Kidney tubule cell (primary cell): ENCODE results near the gene AICDA.
A peak's percentile ranks its signal among the peaks of the same experiment; 100 is the strongest.
"Not testable (repeated sequence)": the region's sequence is repeated elsewhere in the genome, so short reads cannot be mapped to it uniquely, and the experiment has no call there.

ENCODE experiments used
- DNase-seq: peaks from one replicate; pipeline ENCODE4 v3.0.0-alpha.2; 2018; ENCODE audit warnings: low spot score

The AICDA gene

DNA sequence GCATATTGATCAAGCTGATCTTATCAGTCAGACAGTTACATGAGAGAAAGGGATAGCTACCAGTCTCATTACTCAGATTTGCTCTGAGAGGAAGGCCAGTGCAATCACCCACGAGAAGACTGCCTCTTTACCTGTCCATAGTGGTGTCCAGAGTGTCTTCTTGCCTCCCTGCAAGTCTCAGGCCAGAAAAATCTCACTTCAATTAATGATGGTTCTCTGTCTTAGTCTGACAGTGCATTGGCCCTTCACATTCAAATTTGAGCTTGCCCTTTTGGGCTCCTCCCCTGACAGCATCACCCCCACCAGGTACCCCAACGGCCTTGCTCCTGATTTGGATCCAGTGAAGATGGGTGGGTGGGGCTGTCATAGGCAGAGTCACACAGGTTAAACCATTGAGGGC is at the start of gene AICDA:
Gene AICDA (minus strand): TSS at position 231 of the 400 bp plus-strand sequence. CDS start 92 bp downstream, at position 139.
- no peak for DNase-seq

DNA sequence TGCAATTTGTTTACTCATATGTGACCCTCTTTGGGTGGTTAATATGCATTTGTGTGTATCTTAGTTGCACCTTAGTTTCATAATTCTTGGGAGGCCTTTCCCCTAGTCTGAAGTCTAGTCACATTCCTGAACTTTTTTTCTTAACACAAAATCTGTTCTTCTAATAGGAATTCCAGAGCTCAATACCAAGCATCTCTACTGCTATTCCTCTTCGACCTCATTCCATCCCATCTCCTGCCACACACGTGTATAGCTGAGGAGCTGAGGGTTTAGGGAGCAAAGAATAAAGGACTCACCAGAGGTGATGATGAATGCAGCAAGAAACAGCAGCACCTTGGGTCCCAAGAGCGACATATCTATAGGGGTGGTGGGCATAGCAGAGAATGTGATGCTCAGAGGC is 49.1 kb upstream of the AICDA start:
- DNase-seq = no peak

DNA sequence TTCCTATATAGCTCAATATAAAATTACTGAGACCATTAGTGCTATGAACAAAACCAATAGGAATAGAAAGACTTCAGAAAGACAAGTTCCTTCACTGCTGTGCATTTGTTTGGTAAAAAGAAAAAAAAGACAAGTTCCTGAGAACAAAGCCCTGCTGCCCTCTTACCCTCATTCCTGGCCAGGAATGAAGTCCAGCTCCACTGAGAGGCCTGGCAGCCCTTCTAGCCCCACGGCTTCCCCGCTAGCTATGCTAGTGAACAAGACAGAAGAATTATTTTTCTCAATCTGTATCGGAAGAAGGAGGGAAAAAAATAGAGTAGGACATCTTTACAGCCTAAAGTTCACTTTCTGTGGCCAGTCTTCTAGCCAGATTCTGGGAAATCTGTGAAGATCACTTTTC is 48.4 kb upstream of the AICDA start:
- DNase-seq = no peak

DNA sequence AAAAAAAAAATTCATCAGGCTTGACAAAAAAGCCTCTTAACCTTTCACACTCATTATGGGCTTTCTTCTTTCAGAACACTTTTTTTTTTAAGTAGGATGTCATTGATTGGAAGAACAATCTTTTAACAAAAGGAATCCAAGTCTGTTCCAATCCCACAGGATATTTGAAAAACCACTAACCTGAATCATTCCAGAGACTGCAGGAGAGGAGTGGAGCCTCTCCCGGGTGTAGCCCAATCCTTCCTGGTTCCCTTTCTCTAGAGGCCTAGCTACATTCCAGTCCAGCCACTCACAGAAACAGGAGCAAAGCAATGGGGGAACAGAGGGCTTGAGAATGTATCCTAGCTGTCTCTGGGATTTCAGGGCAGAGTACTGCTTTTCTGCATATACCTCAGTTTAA is 45.7 kb upstream of the AICDA start:
- DNase-seq = peak; percentile 91

DNA sequence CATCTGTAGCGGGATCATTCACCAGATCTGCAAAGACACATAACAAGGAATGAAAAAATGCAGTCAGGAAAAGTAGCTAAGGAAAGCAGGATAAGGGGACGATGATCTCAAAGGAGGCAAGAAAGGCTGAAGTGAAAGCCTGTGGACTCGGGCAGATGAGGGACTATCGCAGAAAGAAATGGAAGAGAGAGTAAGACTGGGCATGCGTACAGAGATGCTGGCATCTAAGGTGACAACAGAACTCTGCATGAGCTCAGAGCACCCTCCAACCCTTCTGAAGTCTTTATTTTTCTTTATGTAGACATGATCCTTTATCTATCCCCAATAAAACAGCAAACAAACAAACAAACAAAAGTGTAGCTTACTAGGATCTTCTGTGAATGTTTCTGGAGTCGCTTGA is 42.8 kb upstream of the AICDA start:
- DNase-seq = no peak

DNA sequence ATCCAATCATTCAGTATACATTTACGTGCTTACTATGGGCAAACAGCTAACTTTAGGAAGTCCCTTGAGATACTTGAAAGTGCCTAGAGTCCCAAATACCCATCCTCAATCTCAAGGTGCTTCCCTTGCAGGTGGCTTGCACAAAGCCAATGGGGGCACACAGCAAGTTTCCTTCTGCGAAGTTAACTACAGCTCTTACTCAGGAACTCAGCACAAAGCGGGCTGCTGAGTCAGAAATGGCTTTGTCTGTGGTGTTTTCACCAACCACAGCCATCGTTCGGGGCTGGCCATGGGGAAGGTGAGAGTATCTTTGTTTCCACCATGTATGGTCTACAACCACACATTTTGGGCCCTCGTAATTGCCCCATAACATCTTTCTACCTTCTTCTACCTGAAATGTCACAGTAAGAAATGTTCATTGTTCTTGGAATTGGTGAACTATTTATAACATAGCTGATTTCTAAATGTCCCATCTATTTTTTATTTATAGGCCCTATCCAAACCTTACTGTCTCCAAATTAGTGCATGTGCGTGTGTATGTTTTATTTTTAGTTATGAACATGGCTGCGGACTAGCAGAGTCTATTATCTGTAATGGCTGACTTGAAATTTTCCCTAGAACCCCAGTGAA is 36.0 kb upstream of the AICDA start:
- no peak for DNase-seq

DNA sequence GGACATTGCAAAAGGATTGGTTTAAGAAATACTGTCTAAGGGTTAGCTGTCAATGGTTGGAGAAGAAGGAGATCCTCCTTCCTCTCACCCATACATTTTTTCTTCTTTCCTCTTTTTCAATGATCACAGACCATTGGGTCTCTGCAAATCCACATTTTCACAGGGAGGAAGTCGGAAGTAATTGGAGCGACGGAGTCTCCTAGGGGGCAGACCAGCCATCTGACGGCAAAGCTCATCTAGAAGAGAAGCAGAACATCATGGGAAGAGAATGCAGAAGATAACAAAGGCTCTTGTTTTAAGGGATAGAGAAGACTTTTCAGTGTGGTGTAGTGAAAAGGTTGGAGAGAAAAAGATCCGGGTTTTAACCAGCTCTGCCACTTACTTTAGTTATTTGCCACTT is 35.3 kb upstream of the AICDA start:
- DNase-seq = no peak

DNA sequence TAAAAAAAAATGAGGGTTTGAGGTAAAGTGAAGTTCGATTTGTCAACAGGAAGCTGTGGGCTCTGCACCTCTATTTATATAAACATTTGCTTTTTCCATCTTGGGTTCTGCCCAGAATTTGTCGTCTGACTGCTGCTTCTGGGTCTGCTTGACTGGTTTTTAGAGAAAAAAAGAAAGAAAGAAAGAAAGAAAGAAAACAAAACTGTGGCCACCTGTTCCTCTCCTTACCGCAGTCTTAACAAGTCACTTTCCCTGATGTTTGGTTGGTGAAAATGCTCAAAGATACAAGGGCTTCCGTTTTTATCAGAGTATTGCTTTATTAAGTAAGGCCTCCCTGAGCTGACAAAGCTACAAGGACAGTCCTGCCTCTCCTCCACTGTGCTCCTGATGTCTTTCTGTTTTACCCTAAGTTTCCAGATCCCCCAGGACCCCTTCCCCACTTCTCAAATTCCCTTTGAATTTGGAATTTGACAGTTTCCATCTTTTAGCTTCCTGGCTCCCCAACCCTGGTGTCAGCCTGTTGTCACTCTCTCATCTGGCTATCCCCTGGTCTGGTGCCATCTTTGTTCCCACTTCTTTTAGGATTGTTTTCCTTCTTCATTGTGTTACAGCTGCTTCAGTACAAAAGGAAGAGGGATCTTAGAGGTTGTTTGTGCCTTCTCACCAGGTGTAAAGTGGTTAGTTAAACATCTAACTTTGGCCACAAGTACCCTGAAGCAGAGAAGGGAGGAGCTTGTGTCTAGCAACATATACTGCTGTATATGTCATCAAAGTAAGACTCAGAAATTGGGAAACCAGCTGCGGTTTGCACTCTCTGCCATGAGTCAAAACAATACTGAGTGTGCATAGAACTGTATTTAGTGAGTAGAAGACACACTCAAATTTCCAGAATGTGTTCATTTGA is 31.9 kb upstream of the AICDA start:
- peak; percentile 11 for DNase-seq

DNA sequence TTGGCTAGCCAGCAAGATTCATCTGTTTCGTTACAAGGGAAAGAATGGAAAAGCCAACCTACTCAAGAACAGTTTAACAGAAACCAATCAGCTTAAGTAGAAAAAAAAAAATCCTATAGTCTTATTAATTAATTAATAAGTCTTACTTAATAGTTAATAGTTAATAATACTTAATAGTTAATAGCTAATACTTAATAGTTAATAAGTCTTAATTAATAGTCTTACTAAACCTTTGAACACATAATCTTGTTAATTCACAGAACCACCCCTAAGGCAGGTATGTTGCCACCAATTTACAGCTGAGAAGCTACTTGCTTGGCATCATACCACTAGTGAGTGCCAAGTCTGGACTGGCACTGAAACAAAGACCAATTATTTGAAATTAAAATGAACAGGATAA is 30.1 kb upstream of the AICDA start:
- DNase-seq = no peak

DNA sequence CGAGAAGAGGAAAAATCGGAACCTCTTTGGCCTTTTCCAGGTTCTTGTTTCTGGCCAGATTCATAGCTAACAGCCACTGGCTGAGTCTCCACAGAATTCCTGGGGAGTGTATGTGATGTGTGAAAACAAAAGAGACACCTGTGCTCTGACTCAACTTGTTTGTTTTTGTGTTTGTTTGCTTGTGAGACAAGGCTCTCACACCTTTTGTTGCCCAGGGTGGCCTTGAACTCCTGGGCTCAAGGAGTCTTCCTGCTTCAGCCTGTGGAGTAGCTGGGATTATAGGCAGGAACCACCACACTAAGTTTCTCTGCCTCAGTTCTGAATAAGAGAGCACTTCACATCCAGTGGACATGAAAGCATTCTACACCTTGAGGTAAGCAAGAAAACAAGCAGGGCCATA is 27.3 kb upstream of the AICDA start:
- no peak for DNase-seq

DNA sequence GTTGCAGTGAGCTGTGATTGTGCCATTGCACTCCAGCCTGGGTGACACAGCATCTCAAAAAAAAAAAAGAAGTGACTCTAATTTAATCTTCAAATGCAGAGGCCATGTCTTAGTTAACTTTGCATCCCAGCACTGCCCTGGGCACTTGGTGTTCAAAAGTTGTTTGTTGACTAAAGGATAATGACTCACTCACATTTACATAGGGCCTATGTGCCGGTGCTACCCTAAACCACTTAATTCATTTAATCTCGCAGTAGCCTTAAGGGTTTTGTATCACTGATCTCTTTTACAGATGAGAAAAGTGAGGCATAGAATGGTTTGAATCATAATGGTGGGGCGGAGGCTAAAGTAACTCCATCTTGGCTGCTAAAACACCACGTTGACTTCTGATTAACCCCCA is 26.3 kb upstream of the AICDA start:
- no peak for DNase-seq

DNA sequence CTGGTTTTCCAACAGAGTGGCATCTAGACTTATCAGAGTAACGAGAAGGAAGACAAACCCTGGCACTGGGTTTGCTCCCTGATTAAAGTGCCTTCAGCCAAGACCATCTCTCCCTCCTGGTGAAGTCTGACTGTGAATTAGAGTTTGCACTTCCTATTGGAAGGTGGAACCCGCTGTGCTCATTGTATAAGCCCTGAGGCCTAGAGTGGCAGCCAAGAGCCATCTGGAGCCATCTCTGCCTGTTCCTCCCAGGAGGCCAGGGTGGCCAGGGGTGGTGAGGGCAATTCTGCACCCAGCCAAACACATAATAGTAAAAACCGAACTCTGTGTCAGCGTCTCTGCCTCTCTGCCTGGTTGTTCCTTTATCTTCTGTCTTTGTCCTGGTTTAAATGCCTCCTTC is 25.0 kb upstream of the AICDA start:
- no peak for DNase-seq

DNA sequence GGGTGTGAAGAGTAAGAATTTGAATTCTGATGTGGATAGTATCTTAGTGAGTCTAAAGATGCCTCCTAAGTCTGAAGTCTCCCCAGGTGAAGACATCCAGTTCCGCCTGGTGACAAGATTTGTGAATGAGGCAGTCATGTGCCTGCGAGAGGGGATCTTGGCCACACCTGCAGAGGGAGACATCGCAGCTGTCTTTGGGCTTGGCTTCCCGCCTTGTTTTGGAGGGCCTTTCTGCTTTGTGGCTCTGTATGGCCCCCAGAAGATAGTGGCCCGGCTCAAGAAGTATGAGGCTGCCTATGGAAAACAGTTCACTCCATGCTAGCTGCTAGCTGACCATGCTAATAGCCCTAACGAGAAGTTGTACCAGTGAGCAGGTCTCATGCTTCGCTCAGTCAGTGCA is 24.6 kb upstream of the AICDA start:
- no peak for DNase-seq

DNA sequence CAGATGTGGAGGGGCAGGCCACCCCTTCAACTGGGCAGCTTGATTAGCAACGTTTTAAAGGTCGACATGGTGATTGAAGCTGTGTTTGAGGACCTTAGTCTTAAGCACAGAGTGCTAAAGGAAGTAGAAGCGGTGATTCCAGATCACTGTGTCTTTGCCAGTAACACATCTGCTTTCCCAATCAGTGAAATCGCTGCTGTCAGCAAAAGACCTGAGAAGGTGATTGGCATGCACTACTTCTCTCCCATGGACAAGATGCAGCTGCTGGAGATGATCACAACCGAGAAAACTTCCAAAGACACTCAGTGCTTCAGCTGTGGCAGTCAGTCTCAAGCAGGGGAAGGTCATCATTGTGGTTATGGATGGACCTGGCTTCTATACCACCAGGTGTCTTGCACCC is 23.9 kb upstream of the AICDA start:
- no peak for DNase-seq

DNA sequence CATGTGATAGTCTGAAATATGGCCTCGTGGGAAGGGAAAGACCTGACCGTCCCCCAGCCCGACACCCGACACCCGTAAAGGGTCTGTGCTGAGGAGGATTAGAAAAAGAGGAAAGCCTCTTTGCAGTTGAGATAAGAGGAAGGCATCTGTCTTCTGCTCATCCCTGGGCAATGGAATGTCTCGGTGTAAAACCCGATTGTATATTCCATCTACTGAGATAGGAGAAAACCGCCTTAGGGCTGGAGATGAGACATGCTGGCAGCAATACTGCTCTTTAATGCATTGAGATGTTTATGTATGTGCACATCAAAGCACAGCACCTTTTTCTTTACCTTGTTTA is 23.3 kb upstream of the AICDA start:
- not testable (repeated sequence) for DNase-seq

DNA sequence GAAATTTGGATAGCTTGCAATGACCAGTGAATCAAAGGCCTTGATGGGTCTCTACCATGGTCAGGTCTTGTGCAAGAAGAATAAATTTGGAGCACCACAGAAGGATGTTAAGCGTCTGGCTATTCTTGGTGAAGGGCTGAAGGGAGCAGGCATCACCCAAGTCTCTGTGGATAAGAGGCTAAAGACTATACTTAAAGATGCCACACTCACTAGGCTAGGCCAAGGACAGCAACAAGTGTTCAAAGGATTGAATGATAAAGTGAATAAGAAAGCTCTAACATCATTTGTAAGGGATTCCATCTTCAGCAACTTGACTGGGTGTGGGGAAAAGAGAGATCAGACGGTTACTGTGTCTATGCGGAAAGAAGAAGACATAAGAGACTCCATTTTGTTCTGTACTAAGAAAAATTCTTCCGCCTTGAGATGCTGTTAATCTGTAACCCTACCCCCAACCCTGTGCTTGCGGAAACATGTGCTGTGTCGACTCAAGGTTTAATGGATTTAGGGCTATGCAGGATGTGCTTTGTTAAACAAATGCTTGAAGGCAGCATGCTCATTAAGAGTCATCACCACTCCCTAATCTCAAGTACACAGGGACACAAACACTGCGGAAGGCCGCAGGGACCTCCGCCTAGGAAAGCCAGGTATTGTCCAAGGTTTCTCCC is 22.8 kb upstream of the AICDA start:
- DNase-seq = peak; percentile 13

DNA sequence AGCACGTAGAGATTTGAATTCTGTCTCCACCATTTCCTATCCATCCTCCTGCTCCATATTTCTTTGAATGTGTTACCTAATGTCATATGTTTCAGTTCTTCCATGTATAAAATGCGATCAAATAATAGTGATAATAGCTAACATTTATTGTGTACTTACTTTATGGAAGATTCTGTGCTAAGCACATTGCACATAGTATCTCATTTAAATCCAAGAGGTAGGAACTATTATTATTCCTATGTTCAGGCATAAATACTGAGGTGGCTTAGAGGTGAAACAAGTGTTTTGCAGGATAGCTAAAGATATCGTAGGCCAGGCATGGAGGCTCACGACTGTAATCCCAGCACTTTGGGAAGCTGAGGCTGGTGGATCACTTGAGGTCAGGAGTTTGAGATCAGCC is 17.5 kb upstream of the AICDA start:
- DNase-seq = no peak

DNA sequence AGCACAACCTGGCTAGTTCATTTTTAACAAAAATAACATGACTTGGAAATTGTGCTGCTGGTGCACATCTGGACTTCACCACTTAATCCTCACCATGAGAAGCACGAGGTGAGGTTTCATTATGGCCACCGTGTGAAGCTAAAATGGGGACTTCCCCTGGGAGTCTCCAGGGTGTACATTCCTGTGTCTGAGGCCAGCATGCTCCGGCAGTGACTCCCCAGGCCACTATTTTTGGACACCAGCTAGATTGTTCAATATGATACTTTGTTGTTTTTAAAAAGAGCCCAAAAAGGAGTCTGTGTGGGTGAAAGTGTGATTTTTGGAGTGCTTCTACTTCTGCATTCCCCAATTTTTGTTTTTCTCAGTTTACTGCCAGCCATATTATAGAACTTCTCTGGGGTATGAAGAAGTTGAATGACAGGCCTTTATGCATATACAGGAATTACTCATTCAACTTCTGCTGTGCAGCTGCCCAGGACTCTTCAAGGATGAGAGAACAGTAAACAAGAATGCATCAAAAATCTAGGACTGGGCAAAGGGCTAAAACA is 16.9 kb upstream of the AICDA start:
- DNase-seq = peak; percentile 93

DNA sequence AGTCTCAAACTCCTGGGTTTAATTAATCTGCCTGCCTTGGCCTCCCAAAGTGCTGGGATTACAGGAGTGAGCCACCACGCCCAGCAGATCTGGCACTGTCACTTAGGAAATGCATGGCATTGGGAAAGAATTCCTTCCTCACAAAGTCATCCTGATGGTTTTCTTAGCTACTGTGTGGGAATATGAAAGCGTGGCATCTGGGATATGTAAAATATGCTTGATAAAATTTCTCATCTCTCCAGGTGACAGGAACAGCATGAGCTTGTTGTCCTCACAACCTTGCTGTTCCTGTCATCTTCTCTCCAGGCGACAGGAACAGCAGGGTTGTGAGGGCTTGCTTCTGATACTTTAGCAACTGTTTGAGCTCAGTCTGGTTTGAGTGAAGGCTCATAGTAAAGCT is 16.1 kb upstream of the AICDA start:
- DNase-seq = peak; percentile 64

DNA sequence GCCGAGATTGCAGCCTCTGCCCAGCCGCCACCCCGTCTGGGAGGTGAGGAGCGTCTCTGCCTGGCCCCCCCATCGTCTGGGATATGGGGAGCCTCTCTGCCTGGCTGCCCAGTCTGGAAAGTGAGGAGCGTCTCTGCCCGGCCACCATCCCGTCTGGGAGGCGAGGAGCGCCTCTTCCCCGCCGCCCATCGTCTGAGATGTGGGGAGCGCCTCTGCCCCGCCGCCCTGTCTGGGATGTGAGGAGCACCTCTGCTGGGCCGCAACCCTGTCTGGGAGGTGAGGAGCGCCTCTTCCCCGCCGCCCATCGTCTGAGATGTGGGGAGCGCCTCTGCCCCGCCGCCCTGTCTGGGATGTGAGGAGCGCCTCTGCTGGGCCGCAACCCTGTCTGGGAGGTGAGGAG is 12.1 kb upstream of the AICDA start:
- DNase-seq = not testable (repeated sequence)

DNA sequence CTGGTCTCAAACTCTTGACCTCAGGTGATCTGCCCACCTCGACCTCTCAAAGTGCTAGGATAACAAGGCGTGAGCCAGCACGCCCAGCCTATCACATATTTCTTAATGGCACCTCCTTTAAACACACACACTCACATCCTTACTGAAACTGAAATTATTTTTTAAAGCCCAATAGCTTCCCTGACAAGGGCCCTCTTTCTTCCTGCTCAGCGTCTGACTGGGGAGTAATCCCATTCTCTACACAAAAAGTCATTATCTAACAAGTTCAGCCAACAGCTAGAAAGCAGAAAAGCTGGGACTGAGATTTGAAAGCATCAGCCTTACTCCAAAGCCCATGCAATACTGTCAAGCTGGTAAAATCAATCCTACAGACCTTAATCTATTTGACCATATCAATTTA is 10.0 kb upstream of the AICDA start:
- DNase-seq = no peak

DNA sequence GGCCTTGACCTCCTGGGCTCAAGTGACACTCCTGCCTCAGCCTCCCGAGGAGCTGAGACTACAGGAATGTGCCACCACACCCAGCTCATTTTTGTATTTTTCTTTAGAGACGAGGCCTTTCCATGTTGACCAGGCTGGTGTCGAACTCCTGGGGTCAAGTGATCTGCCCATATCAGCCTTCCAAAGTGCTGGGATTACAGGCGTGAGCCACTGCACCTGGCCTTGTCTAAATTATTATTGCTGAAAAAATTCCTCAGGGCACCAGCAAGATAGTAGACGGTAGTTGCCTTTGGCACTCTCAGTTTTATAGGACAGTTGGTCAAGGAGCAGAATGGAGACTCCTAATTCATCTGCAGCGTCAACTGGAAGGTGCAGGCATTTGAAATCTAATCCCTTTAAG is 2.5 kb upstream of the AICDA start:
- no peak for DNase-seq

DNA sequence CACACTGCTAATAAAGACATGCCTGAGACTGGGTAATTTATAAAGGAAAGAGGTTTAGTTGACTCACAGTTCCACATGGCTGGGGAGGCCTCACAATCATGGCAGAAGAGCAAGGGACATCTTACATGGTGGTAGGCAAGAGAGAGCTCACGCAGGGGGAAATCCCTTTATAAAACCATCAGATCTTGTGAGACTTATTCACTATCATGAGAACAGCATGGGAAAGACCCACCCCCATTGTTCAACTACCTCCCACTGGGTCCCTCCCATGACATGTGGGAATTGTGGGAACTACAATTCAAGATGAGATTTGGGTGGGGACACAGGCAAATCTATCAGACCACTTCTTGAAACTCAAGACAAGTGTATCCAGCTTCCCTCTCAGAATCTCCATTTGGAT is 1.2 kb upstream of the AICDA start:
- not testable (repeated sequence) for DNase-seq
